ENCODE measurements around the gene SLC2A4RG.

SLC2A4RG gene

GRCh38 chr20:63694584-63695423 lies 44.8 kb upstream of the SLC2A4RG start:
- Histone ChIP-seq H3K4me3 (ENCODE audit: insufficient read depth, low read depth, low read length) (no peak overlapping the region), H3K27ac (ENCODE audit: insufficient read depth, low read depth, low read length, poor library complexity, severe bottlenecking) (no peak overlapping the region), H3K9me3 (ENCODE audit: control insufficient read depth, low read length) (no peaks in the 10 kb centered on the region), H3K27me3 (ENCODE audit: control insufficient read depth, insufficient read depth, low read length, poor library complexity, severe bottlenecking) (no peaks in the 10 kb centered on the region), H3K4me1 (ENCODE audit: control insufficient read depth, insufficient read depth, low read length) (peaks cover 5% of the 10 kb centered on the region), H3K36me3 (ENCODE audit: control insufficient read depth, insufficient read depth, low read length) (no peaks in the 10 kb centered on the region)
- 95 to 96% methylated on average over 37 of the region's 37 CpGs for WGBS, 2 experiments

- Histone ChIP-seq H3K36me3 (ENCODE audit: control insufficient read depth, insufficient read depth, low read length) (no peaks in the 10 kb centered on the region), H3K27ac (ENCODE audit: insufficient read depth, low read depth, low read length, poor library complexity, severe bottlenecking) (no peak overlapping the region), H3K4me3 (ENCODE audit: insufficient read depth, low read depth, low read length) (no peak overlapping the region), H3K27me3 (ENCODE audit: control insufficient read depth, insufficient read depth, low read length, poor library complexity, severe bottlenecking) (no peaks in the 10 kb centered on the region), H3K4me1 (ENCODE audit: control insufficient read depth, insufficient read depth, low read length) (peaks cover 5% of the 10 kb centered on the region), H3K9me3 (ENCODE audit: control insufficient read depth, low read length) (no peaks in the 10 kb centered on the region)
- WGBS, 2 experiments, result 94% methylated on average over 25 of the region's 25 CpGs
Measured at GRCh38 chr20:63695424-63696305, 43.9 kb upstream of the SLC2A4RG start.

- Histone ChIP-seq H3K36me3 (ENCODE audit: control insufficient read depth, insufficient read depth, low read length) (no peaks in the 10 kb centered on the region), H3K4me1 (ENCODE audit: control insufficient read depth, insufficient read depth, low read length) (peaks cover 5% of the 10 kb centered on the region), H3K27me3 (ENCODE audit: control insufficient read depth, insufficient read depth, low read length, poor library complexity, severe bottlenecking) (no peaks in the 10 kb centered on the region), H3K4me3 (ENCODE audit: insufficient read depth, low read depth, low read length) (no peak overlapping the region), H3K27ac (ENCODE audit: insufficient read depth, low read depth, low read length, poor library complexity, severe bottlenecking) (no peak overlapping the region), H3K9me3 (ENCODE audit: control insufficient read depth, low read length) (no peaks in the 10 kb centered on the region)
- WGBS, 2 experiments, result 59 to 60% methylated on average over 6 of the region's 6 CpGs
Measured at GRCh38 chr20:63696306-63696627, 43.3 kb upstream of the SLC2A4RG start.

- 72 to 74% methylated on average over 52 of the region's 52 CpGs for WGBS, 2 experiments
- Histone ChIP-seq H3K4me3 (ENCODE audit: insufficient read depth, low read depth, low read length) (peak within 1 kb of the TSS; percentile 4), H3K4me1 (ENCODE audit: control insufficient read depth, insufficient read depth, low read length) (peaks cover 5% of the 10 kb centered on the region), H3K27ac (ENCODE audit: insufficient read depth, low read depth, low read length, poor library complexity, severe bottlenecking) (no peak within 1 kb of the TSS), H3K9me3 (ENCODE audit: control insufficient read depth, low read length) (no peaks in the 10 kb centered on the region), H3K27me3 (ENCODE audit: control insufficient read depth, insufficient read depth, low read length, poor library complexity, severe bottlenecking) (no peaks in the 10 kb centered on the region), H3K36me3 (ENCODE audit: control insufficient read depth, insufficient read depth, low read length) (no peaks in the 10 kb centered on the region)
Measured at GRCh38 chr20:63696628-63697356, 42.8 kb upstream of the SLC2A4RG start, which contains the start of gene TNFRSF6B. Gene TNFRSF6B (plus strand): TSS chr20:63696652. CDS start chr20:63696768, 116 bp downstream.

GRCh38 chr20:63697357-63697867 lies 42.2 kb upstream of the SLC2A4RG start:
- Histone ChIP-seq H3K9me3 (ENCODE audit: control insufficient read depth, low read length) (no peaks in the 10 kb centered on the region), H3K27ac (ENCODE audit: insufficient read depth, low read depth, low read length, poor library complexity, severe bottlenecking) (no peak overlapping the region), H3K36me3 (ENCODE audit: control insufficient read depth, insufficient read depth, low read length) (no peaks in the 10 kb centered on the region), H3K4me3 (ENCODE audit: insufficient read depth, low read depth, low read length) (no peak overlapping the region), H3K4me1 (ENCODE audit: control insufficient read depth, insufficient read depth, low read length) (peaks cover 5% of the 10 kb centered on the region), H3K27me3 (ENCODE audit: control insufficient read depth, insufficient read depth, low read length, poor library complexity, severe bottlenecking) (no peaks in the 10 kb centered on the region)
- 90 to 91% methylated on average over 7 of the region's 7 CpGs for WGBS, 2 experiments

- 91 to 92% methylated on average over 40 of the region's 40 CpGs for WGBS, 2 experiments
- H3K9me3 ChIP-seq (ENCODE audit: control insufficient read depth, low read length), result no peaks in the 10 kb centered on the region
- H3K27ac ChIP-seq (ENCODE audit: insufficient read depth, low read depth, low read length, poor library complexity, severe bottlenecking), result no peak overlapping the region
- no peaks in the 10 kb centered on the region for H3K27me3 ChIP-seq (ENCODE audit: control insufficient read depth, insufficient read depth, low read length, poor library complexity, severe bottlenecking)
- no peaks in the 10 kb centered on the region for H3K36me3 ChIP-seq (ENCODE audit: control insufficient read depth, insufficient read depth, low read length)
- H3K4me1 ChIP-seq (ENCODE audit: control insufficient read depth, insufficient read depth, low read length), result peaks cover 5% of the 10 kb centered on the region
- no peak overlapping the region for H3K4me3 ChIP-seq (ENCODE audit: insufficient read depth, low read depth, low read length)
Measured at GRCh38 chr20:63697868-63698545, 41.6 kb upstream of the SLC2A4RG start.

GRCh38 chr20:63698739-63699465 lies 40.7 kb upstream of the SLC2A4RG start:
- no peaks in the 10 kb centered on the region for H3K9me3 ChIP-seq (ENCODE audit: control insufficient read depth, low read length)
- no peak overlapping the region for H3K4me3 ChIP-seq (ENCODE audit: insufficient read depth, low read depth, low read length)
- H3K36me3 ChIP-seq (ENCODE audit: control insufficient read depth, insufficient read depth, low read length), result no peaks in the 10 kb centered on the region
- 68 to 74% methylated on average over 19 of the region's 19 CpGs for WGBS, 2 experiments
- peak overlapping the region; percentile 44 for H3K27ac ChIP-seq (ENCODE audit: insufficient read depth, low read depth, low read length, poor library complexity, severe bottlenecking)
- H3K4me1 ChIP-seq (ENCODE audit: control insufficient read depth, insufficient read depth, low read length), result peaks cover 5% of the 10 kb centered on the region
- no peaks in the 10 kb centered on the region for H3K27me3 ChIP-seq (ENCODE audit: control insufficient read depth, insufficient read depth, low read length, poor library complexity, severe bottlenecking)

- Histone ChIP-seq H3K4me1 (ENCODE audit: control insufficient read depth, insufficient read depth, low read length) (peaks cover 5% of the 10 kb centered on the region), H3K9me3 (ENCODE audit: control insufficient read depth, low read length) (no peaks in the 10 kb centered on the region), H3K36me3 (ENCODE audit: control insufficient read depth, insufficient read depth, low read length) (peaks cover 1% of the 10 kb centered on the region), H3K27me3 (ENCODE audit: control insufficient read depth, insufficient read depth, low read length, poor library complexity, severe bottlenecking) (no peaks in the 10 kb centered on the region), H3K4me3 (ENCODE audit: insufficient read depth, low read depth, low read length) (no peak overlapping the region), H3K27ac (ENCODE audit: insufficient read depth, low read depth, low read length, poor library complexity, severe bottlenecking) (peak overlapping the region; percentile 44)
- 86 to 89% methylated on average over 24 of the region's 24 CpGs for WGBS, 2 experiments
Measured at GRCh38 chr20:63699466-63700198, 39.9 kb upstream of the SLC2A4RG start.

Data from ectodermal cell (in vitro differentiated cells).